NCI-H2029 (cell line): Measurements from ENCODE around the gene LOXHD1.

Experiments used
- DNase-seq: peaks from one replicate; lab custom pipeline; 2025; lab: John Stamatoyannopoulos, UW

LOXHD1 gene

GRCh38 chr18:46657115-46657955, at the start of gene LOXHD1:
TSS of gene LOXHD1 (minus strand) at chr18:46657220. CDS start at chr18:46657033, 187 bp downstream.
- no peak for DNase-seq

DNA sequence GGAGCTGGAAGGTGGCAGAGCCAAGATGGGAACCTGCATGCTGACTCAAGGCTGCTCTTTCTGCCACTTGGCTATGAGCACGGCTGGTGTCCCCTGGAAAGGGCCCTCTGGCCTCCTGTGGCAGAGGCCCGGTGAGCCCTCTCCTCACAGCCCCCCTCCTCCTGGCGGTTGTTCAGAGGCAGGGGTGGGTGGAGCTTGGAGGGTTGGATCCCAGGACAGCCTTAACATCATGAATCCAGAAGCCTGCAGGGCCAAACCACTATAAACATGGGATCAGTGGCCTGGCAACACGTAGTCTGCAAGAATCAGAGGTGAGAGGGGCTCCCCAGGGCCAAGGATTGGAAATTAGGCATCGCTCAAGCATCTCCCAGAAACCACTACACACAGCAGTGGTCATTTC, 48.5 kb upstream of the LOXHD1 start:
- DNase-seq = no peak

DNA sequence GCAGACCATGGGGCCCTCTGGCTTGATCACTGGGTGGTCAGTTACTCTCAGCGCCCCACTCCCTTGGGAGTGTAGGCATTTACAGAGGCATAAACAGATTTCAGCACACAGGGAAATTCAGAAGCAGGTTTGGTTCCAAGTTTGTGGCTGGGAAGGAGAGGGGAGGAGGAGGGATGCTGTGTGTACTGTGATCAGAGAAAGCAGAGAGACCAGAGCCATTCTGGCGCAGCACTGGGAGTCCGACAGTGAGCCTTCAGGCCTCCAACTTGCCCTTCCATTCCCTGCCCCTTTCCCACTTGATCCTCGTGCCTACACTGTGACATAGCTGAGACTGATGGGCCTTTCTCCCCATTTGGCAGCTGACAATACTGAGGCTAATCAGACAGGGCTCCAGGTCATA, 47.8 kb upstream of the LOXHD1 start:
- DNase-seq = no peak

DNA sequence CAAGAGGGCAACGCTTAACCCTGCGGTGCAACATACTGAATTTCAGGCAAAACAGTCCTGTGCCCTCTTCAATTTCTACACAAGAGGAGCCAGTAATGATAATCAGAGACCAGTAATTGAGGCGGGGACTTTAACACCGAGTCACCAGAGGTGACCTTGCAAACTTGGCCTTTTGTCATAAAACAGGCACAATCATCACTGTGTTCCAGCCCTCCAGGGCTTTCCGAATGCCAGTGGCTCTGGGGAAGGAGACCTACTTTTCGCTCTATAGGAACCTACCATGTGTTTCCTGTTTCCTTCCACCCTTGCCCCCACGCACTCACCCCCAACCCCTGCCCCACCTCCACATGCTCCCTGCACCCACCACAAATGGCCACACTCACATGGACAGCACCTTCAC, 47.2 kb upstream of the LOXHD1 start:
- no peak for DNase-seq

DNA sequence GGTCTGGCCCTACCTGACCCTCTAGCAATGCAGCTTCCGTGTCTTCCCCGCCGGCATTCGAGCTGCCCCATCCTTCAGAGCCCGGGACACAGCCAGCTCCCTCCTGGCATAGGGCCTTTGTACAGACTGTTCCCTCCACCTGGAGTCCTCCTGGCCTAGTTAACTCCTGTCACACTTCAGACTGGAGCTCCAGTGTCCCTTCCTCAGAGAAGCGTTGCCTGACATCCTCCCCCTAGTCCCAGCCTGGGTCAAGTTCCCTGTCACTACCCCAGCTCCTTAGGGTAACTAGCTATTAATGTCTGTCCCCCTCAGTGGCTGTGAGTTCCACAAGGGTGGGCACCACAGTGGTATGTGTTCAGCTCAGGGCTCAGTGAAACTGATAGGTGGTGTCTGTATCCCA, 45.5 kb upstream of the LOXHD1 start:
- no peak for DNase-seq

DNA sequence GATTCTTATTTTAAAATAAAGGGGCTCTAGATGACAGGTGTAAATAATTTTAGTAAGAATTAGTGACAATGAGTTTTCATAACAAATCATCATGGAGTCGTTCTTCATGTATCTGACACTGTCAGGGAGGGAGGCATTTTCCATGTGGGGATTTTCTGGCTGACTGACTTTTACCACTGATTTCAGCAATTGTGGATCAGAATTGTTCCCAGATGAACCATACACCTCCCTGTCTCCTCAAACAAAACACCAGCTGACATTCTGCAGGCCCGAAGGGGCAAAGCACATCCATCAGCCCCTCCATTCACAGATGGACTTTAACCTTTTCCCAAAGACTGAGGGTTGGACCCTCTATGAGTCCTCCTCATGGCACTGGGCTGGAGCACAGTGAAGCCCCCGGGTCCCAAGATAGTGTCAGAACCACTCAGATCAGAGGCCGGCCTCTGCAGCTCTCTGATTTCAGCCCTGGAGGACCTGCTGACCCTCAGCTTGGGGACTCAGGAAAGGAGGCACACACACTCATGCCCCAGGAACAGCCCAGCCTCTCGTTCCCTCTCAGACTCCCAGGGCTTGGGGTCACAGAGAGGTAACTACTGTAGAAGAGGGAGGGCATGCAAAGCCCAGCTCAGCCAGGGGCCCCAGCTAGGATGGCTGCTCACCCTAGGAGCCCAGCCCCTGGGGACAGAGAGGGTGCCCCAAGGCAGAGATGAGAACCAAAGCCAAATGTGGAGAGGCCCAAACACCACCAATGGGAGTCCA, 43.2 kb upstream of the LOXHD1 start:
- no peak for DNase-seq

- no peak for DNase-seq
Measured at GRCh38 chr18:46696702-46697101, 39.7 kb upstream of the LOXHD1 start.

DNA sequence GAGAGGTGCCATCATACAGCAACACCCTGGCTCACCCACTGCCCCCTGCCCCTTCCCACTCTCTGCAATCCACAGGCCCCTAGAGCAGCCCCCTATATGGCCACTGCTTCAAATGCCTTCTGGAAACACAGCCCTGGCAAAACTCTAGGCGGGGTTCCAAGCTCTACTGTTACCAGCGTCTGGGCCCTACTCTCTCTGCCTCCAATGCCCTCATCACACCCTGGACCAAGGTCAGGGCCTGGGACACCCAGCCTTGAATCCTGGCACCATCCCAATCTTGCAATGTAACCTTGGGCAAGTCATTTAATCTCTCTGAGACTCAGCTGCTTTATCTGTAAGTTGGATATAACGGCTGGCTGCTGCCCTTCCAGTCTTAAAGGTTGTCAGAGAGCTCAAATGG, 39.2 kb upstream of the LOXHD1 start:
- no peak for DNase-seq

- DNase-seq = no peak
Measured at GRCh38 chr18:46693996-46694395, 37.0 kb upstream of the LOXHD1 start.

- no peak for DNase-seq
Measured at GRCh38 chr18:46688853-46689525, 32.0 kb upstream of the LOXHD1 start.

- no peak for DNase-seq
Measured at GRCh38 chr18:46686186-46686585, 29.2 kb upstream of the LOXHD1 start.

GRCh38 chr18:46683252-46683651, 26.2 kb upstream of the LOXHD1 start:
- no peak for DNase-seq

- no peak for DNase-seq
Measured at GRCh38 chr18:46680784-46681695, 24.0 kb upstream of the LOXHD1 start.

- DNase-seq = no peak
Measured at GRCh38 chr18:46679846-46680598, 23.0 kb upstream of the LOXHD1 start.

GRCh38 chr18:46678785-46679399, 21.9 kb upstream of the LOXHD1 start:
- DNase-seq = no peak

DNA sequence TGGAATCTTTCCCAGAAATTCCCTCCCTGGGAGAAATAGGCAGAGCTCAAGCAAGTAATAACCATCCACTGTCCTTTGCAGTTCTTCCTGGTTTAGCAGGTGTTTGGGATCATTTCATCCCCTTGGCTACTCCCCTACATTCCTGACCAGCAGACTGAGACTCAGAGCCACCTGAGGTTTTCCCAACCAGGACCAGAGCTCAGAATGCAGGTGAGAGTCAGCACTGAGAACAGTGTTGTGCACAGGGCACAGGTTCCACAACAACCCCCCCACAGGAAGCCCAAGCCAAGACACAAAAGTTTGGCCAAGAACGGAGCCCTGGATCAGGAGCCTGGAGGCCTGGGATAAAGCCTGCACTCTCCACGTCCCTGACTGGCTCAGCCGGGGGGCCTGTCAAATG, 21.0 kb upstream of the LOXHD1 start:
- no peak for DNase-seq

DNA sequence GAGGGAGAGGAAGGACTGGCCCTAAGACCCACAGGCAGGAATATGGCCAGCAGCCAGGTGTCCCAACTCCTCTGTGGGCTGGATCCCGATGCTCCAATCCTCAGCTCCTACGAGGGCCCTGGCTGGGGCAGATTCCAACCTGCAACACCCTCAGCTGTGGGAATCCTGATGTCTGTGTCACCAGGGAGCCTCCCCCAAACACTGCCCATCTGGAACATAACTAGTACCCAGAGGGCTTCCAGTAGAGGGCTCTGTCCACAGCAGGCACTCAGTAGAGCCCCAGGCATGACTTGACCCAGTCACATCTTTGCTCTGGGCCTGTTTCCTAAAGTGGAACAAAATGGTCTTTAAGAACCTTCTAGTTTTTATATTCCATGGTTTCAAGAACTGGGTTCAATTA, 20.6 kb upstream of the LOXHD1 start:
- no peak for DNase-seq

DNA sequence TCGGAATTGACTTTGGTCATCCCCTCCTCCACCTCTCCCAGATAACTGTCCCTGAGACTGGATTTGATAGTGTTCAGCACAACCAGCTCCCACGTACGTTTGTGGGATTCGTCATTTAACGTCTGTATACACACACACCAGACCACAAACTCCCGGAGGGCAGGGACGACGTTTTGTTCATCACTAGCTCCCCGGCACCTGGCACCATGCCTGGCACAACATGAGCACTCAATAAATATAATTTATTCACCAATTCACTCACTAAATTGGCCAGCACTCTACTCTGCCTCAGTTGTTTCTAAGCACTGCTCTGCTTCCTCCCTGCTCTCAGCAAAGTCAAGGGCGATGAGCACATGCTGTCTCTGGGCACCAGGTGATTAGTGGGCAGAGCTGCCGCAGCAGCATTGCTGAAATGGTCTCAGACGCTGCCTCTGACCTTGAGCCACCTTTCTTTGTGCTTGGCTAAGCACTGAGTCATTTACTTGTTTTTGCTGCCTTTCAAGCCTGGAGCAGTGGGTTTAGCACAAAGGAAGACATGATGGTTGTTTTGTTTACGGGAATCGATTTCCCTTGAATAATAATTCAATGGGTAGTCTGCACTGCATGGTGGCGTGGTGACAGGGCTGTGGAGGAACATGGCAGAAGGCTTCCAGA, 19.3 kb upstream of the LOXHD1 start:
- DNase-seq = peak; percentile 71

GRCh38 chr18:46675112-46675511, 18.1 kb upstream of the LOXHD1 start:
- DNase-seq = no peak
